ENCODE results near the gene SPACDR.
A peak's percentile ranks its signal among the peaks of the same experiment; 100 is the strongest.
"Not testable (repeated sequence)": the region's sequence is repeated elsewhere in the genome, so short reads cannot be mapped to it uniquely, and the experiment has no call there.

The SPACDR gene

GRCh38 chr7:100464210-100464660, at the start of gene SPACDR:
SPACDR (minus strand) TSS chr7:100464260; CDS start chr7:100464025, 235 bp downstream.
- no peak for DNase-seq (ENCODE audit: low read depth in 1 of 2, low spot score in 1 of 2)

GRCh38 chr7:100513212-100513810, 49.3 kb upstream of the SPACDR start:
- DNase-seq (ENCODE audit: low read depth in 1 of 2, low spot score in 1 of 2), result no peak

- no peak for DNase-seq (ENCODE audit: low read depth in 1 of 2, low spot score in 1 of 2)
Observed at GRCh38 chr7:100510437-100511239, 46.6 kb upstream of the SPACDR start.

- DNase-seq (ENCODE audit: low read depth in 1 of 2, low spot score in 1 of 2), result no peak
Observed at GRCh38 chr7:100509231-100509630, 45.2 kb upstream of the SPACDR start.

GRCh38 chr7:100506356-100506923, 42.4 kb upstream of the SPACDR start:
- no peak for DNase-seq (ENCODE audit: low read depth in 1 of 2, low spot score in 1 of 2)

GRCh38 chr7:100504887-100505611, 41.0 kb upstream of the SPACDR start:
- DNase-seq (ENCODE audit: low read depth in 1 of 2, low spot score in 1 of 2), result no peak

- DNase-seq (ENCODE audit: low read depth in 1 of 2, low spot score in 1 of 2), result not testable (repeated sequence)
Observed at GRCh38 chr7:100504031-100504430, 40.0 kb upstream of the SPACDR start.

- DNase-seq (ENCODE audit: low read depth in 1 of 2, low spot score in 1 of 2), result not testable (repeated sequence)
Observed at GRCh38 chr7:100500743-100501142, 36.7 kb upstream of the SPACDR start.

GRCh38 chr7:100496509-100496908, 32.4 kb upstream of the SPACDR start:
- no peak for DNase-seq (ENCODE audit: low read depth in 1 of 2, low spot score in 1 of 2)

- peak in 1 of 2 donors; percentile 49 for DNase-seq (ENCODE audit: low read depth in 1 of 2, low spot score in 1 of 2)
Observed at GRCh38 chr7:100493476-100494264, 29.6 kb upstream of the SPACDR start.

- DNase-seq (ENCODE audit: low read depth in 1 of 2, low spot score in 1 of 2), result no peak
Observed at GRCh38 chr7:100492738-100493475, 28.8 kb upstream of the SPACDR start.

GRCh38 chr7:100491192-100491578, 27.1 kb upstream of the SPACDR start:
- no peak for DNase-seq (ENCODE audit: low read depth in 1 of 2, low spot score in 1 of 2)

- DNase-seq (ENCODE audit: low read depth in 1 of 2, low spot score in 1 of 2), result no peak
Observed at GRCh38 chr7:100490483-100491191, 26.6 kb upstream of the SPACDR start.

- DNase-seq (ENCODE audit: low read depth in 1 of 2, low spot score in 1 of 2), result no peak
Observed at GRCh38 chr7:100489824-100490223, 25.8 kb upstream of the SPACDR start.

GRCh38 chr7:100489121-100489520, 25.1 kb upstream of the SPACDR start:
- no peak for DNase-seq (ENCODE audit: low read depth in 1 of 2, low spot score in 1 of 2)

- DNase-seq (ENCODE audit: low read depth in 1 of 2, low spot score in 1 of 2), result no peak
Observed at GRCh38 chr7:100488333-100489095, 24.5 kb upstream of the SPACDR start.

- DNase-seq (ENCODE audit: low read depth in 1 of 2, low spot score in 1 of 2), result no peak
Observed at GRCh38 chr7:100486753-100487446, 22.8 kb upstream of the SPACDR start.

- DNase-seq (ENCODE audit: low read depth in 1 of 2, low spot score in 1 of 2), result no peak
Observed at GRCh38 chr7:100486111-100486636, 22.1 kb upstream of the SPACDR start.
